ENCODE data around the gene EVI5.
A peak's percentile ranks its signal among the peaks of the same experiment; 100 is the strongest.

Gene EVI5

GRCh38 chr1:92817986-92818764 lies 33.3 kb upstream of the EVI5 start:
- Histone ChIP-seq H4K20me1 (ENCODE audit: insufficient read depth, low read length) (no peaks in the 10 kb centered on the region), H3K27me3 (ENCODE audit: insufficient read depth, low read length, poor library complexity) (peaks cover 4% of the 10 kb centered on the region), H3K9me3 (ENCODE audit: insufficient read depth, low read length, severe bottlenecking) (no peaks in the 10 kb centered on the region), H3K27ac (ENCODE audit: low read length) (no peak overlapping the region), H3K36me3 (ENCODE audit: insufficient read depth, low read length) (no peaks in the 10 kb centered on the region), H3K9ac (ENCODE audit: low read depth, low read length) (no peak overlapping the region), H2AFZ (ENCODE audit: low read depth, low read length) (no peak overlapping the region), H3K4me1 (ENCODE audit: insufficient read depth, low read length) (no peaks in the 10 kb centered on the region), H3K4me2 (ENCODE audit: insufficient read depth, low read length) (no peak overlapping the region), H3K4me3 (ENCODE audit: low read depth in 1 of 2, low read length in 2 of 2) (no peak overlapping the region), H3K79me2 (ENCODE audit: insufficient read depth, low read length) (no peaks in the 10 kb centered on the region)
- DNase-seq (peak; percentile 20), ATAC-seq (ENCODE audit: insufficient read depth, low read depth) (0 out of 3 replicates have a peak, but pooled peaks have one; percentile 45)
- TF ChIP-seq EZH2 (IDR thresholded peaks at IDR 0.05; ENCODE audit: borderline replicate concordance, low read depth, low read length, severe bottlenecking) (no peak), CTCF (IDR thresholded peaks at IDR 0.05; ENCODE audit: borderline replicate concordance, extremely low read depth, low read length, poor library complexity, severe bottlenecking) (peak; percentile 68)

- H3K27me3 ChIP-seq (ENCODE audit: insufficient read depth, low read length, poor library complexity), result peaks cover 4% of the 10 kb centered on the region
- no peak overlapping the region for H2AFZ ChIP-seq (ENCODE audit: low read depth, low read length)
- H3K79me2 ChIP-seq (ENCODE audit: insufficient read depth, low read length), result no peaks in the 10 kb centered on the region
- ATAC-seq (ENCODE audit: insufficient read depth, low read depth) (no peak), DNase-seq (no peak)
- no peaks in the 10 kb centered on the region for H3K9me3 ChIP-seq (ENCODE audit: insufficient read depth, low read length, severe bottlenecking)
- H4K20me1 ChIP-seq (ENCODE audit: insufficient read depth, low read length), result no peaks in the 10 kb centered on the region
- TF ChIP-seq CTCF (IDR thresholded peaks at IDR 0.05; ENCODE audit: borderline replicate concordance, extremely low read depth, low read length, poor library complexity, severe bottlenecking), result no peak
- no peak for TF ChIP-seq EZH2 (IDR thresholded peaks at IDR 0.05; ENCODE audit: borderline replicate concordance, low read depth, low read length, severe bottlenecking)
- no peaks in the 10 kb centered on the region for H3K36me3 ChIP-seq (ENCODE audit: insufficient read depth, low read length)
- no peak overlapping the region for H3K27ac ChIP-seq (ENCODE audit: low read length)
- H3K4me1 ChIP-seq (ENCODE audit: insufficient read depth, low read length), result no peaks in the 10 kb centered on the region
- H3K4me3 ChIP-seq (ENCODE audit: low read depth in 1 of 2, low read length in 2 of 2), result no peak overlapping the region
- no peak overlapping the region for H3K9ac ChIP-seq (ENCODE audit: low read depth, low read length)
- no peak overlapping the region for H3K4me2 ChIP-seq (ENCODE audit: insufficient read depth, low read length)
Observed at GRCh38 chr1:92817137-92817697, 32.3 kb upstream of the EVI5 start.

- peaks cover 4% of the 10 kb centered on the region for H3K27me3 ChIP-seq (ENCODE audit: insufficient read depth, low read length, poor library complexity)
- no peaks in the 10 kb centered on the region for H3K4me1 ChIP-seq (ENCODE audit: insufficient read depth, low read length)
- no peak overlapping the region for H3K4me2 ChIP-seq (ENCODE audit: insufficient read depth, low read length)
- no peaks in the 10 kb centered on the region for H3K36me3 ChIP-seq (ENCODE audit: insufficient read depth, low read length)
- TF ChIP-seq EZH2 (IDR thresholded peaks at IDR 0.05; ENCODE audit: borderline replicate concordance, low read depth, low read length, severe bottlenecking) (no peak), CTCF (IDR thresholded peaks at IDR 0.05; ENCODE audit: borderline replicate concordance, extremely low read depth, low read length, poor library complexity, severe bottlenecking) (no peak)
- H3K9me3 ChIP-seq (ENCODE audit: insufficient read depth, low read length, severe bottlenecking), result no peaks in the 10 kb centered on the region
- no peak overlapping the region for H3K4me3 ChIP-seq (ENCODE audit: low read depth in 1 of 2, low read length in 2 of 2)
- no peaks in the 10 kb centered on the region for H3K79me2 ChIP-seq (ENCODE audit: insufficient read depth, low read length)
- no peak overlapping the region for H3K9ac ChIP-seq (ENCODE audit: low read depth, low read length)
- ATAC-seq (ENCODE audit: insufficient read depth, low read depth) (no peak), DNase-seq (no peak)
- H3K27ac ChIP-seq (ENCODE audit: low read length), result no peak overlapping the region
- H2AFZ ChIP-seq (ENCODE audit: low read depth, low read length), result no peak overlapping the region
- no peaks in the 10 kb centered on the region for H4K20me1 ChIP-seq (ENCODE audit: insufficient read depth, low read length)
Observed at GRCh38 chr1:92816732-92817131, 31.8 kb upstream of the EVI5 start.

Data from DND-41 (cell line).